ENCODE measurements around the gene IMPDH1. TPM values are rescaled to one million over a fixed set of nuclear protein-coding genes. Genes with fewer than 3 reads are reported as not detected.

Gene IMPDH1
- total and polyA plus RNA-seq, 4 donors: 2.4 to 11.1 (median 5.2) TPM

- TF ChIP-seq ZBTB33 (IDR thresholded peaks at IDR 0.05): no peak
Observed at GRCh38 chr7:128435327-128435686, 25.5 kb upstream of the IMPDH1 start (continued).

- no peaks in the 10 kb centered on the region for H3K9me3 ChIP-seq (ENCODE audit: control insufficient read depth in 4 of 4, low read length in 3 of 4)
- H3K36me3 ChIP-seq (ENCODE audit: control insufficient read depth in 4 of 4, insufficient read depth in 3 of 4, low read depth in 1 of 4, low read length in 3 of 4): no peaks in the 10 kb centered on the region
- WGBS: 76% methylated on average over 4 of the region's 4 CpGs
- H3K4me1 ChIP-seq (ENCODE audit: control insufficient read depth in 4 of 4, insufficient read depth in 4 of 4, low read length in 3 of 4): no peaks in the 10 kb centered on the region
- TF ChIP-seq TAF1 (conservative IDR thresholded peaks at IDR 0.05) (no peak), SP1 (IDR thresholded peaks at IDR 0.05) (no peak), CTCF (IDR thresholded peaks at IDR 0.05; ENCODE audit: low read depth, low read length, missing input control) (no peak), JUND (IDR thresholded peaks at IDR 0.05) (no peak), HNF4G (IDR thresholded peaks at IDR 0.05) (no peak), MAX (IDR thresholded peaks at IDR 0.05) (no peak), GABPA (IDR thresholded peaks at IDR 0.05 in 1 of 2, conservative IDR thresholded peaks at IDR 0.05 in 1 of 2) (no peak), FOXA2 (IDR thresholded peaks at IDR 0.05) (no peak), EGR1 (IDR thresholded peaks at IDR 0.05; ENCODE audit: low read depth in 2 of 2) (no peak)
- H3K4me3 ChIP-seq (ENCODE audit: low read depth in 1 of 3, low read length in 3 of 3): no peak overlapping the region
- H3K27ac ChIP-seq (ENCODE audit: low read depth in 1 of 2, low read length in 2 of 2): no peak overlapping the region
- DNase-seq (ENCODE audit: low spot score): no peak
- H3K9ac ChIP-seq (ENCODE audit: low read depth in 1 of 2, low read length in 2 of 2): no peak overlapping the region
- no peaks in the 10 kb centered on the region for H3K27me3 ChIP-seq (ENCODE audit: control insufficient read depth in 4 of 4, insufficient read depth in 4 of 4, low read length in 3 of 4)
Observed at GRCh38 chr7:128434413-128435326, 24.9 kb upstream of the IMPDH1 start.

GRCh38 chr7:128431754-128432153 lies 22.0 kb upstream of the IMPDH1 start:
- no peaks in the 10 kb centered on the region for H3K27me3 ChIP-seq (ENCODE audit: control insufficient read depth in 4 of 4, insufficient read depth in 4 of 4, low read length in 3 of 4)
- no peak overlapping the region for H3K9ac ChIP-seq (ENCODE audit: low read depth in 1 of 2, low read length in 2 of 2)
- H3K4me1 ChIP-seq (ENCODE audit: control insufficient read depth in 4 of 4, insufficient read depth in 4 of 4, low read length in 3 of 4): no peaks in the 10 kb centered on the region
- no peak overlapping the region for H3K4me3 ChIP-seq (ENCODE audit: low read depth in 1 of 3, low read length in 3 of 3)
- DNase-seq (ENCODE audit: low spot score): no peak
- H3K27ac ChIP-seq (ENCODE audit: low read depth in 1 of 2, low read length in 2 of 2): no peak overlapping the region
- 85% methylated on average over 2 of the region's 2 CpGs for WGBS
- H3K9me3 ChIP-seq (ENCODE audit: control insufficient read depth in 4 of 4, low read length in 3 of 4): no peaks in the 10 kb centered on the region
- H3K36me3 ChIP-seq (ENCODE audit: control insufficient read depth in 4 of 4, insufficient read depth in 3 of 4, low read depth in 1 of 4, low read length in 3 of 4): no peaks in the 10 kb centered on the region
- TF ChIP-seq TAF1 (conservative IDR thresholded peaks at IDR 0.05) (no peak), RXRA (IDR thresholded peaks at IDR 0.05) (no peak), GABPA (IDR thresholded peaks at IDR 0.05 in 1 of 2, conservative IDR thresholded peaks at IDR 0.05 in 1 of 2) (no peak), HNF4A (conservative IDR thresholded peaks at IDR 0.05) (no peak), ZBTB33 (IDR thresholded peaks at IDR 0.05) (no peak), FOXA1 (IDR thresholded peaks at IDR 0.05) (no peak), HNF4G (IDR thresholded peaks at IDR 0.05) (no peak), JUND (IDR thresholded peaks at IDR 0.05) (no peak), CTCF (IDR thresholded peaks at IDR 0.05; ENCODE audit: low read depth, low read length, missing input control) (no peak), ATF3 (IDR thresholded peaks at IDR 0.05) (no peak), NR2F2 (IDR thresholded peaks at IDR 0.05) (no peak), EGR1 (IDR thresholded peaks at IDR 0.05; ENCODE audit: low read depth in 2 of 2) (no peak), YY1 (IDR thresholded peaks at IDR 0.05) (no peak), FOXA2 (IDR thresholded peaks at IDR 0.05) (no peak), RAD21 (IDR thresholded peaks at IDR 0.05) (no peak), MAX (IDR thresholded peaks at IDR 0.05) (no peak), SP1 (IDR thresholded peaks at IDR 0.05) (no peak)
